HL-60 (cell line): ENCODE data around the gene LAYN.

Experiments used
- DNase-seq, 2 experiments: peaks; one replicate each; pipeline ENCODE4 v3.0.0-alpha.2; 2010 to 2020; ENCODE audit warnings: low read depth in 1 of 2, low spot score in 1 of 2
- H3K27ac ChIP-seq: fragments of 250-450 bp; sonication (Bioruptor Pico); replicated peaks from 2 replicates; pipeline ENCODE4 v1.5.1; 2020; ENCODE audit warnings: mild to moderate bottlenecking, moderate library complexity
- H3K27me3 ChIP-seq: fragments of 250-450 bp; sonication (Bioruptor Pico); 2 replicates; pipeline ENCODE4 v1.5.1; 2021; ENCODE audit warnings: mild to moderate bottlenecking, moderate library complexity; ENCODE audit not compliant: insufficient read depth, poor library complexity, severe bottlenecking
- H3K4me3 ChIP-seq: replicated peaks from 2 replicates; pipeline ENCODE4 v1.5.1; 2011; ENCODE audit warnings: mild to moderate bottlenecking, control low read depth, low read length; ENCODE audit not compliant: insufficient read depth
- GABPA ChIP-seq: IDR thresholded peaks from 2 replicates; pipeline ENCODE4 v1.6.1; 2012; ENCODE audit warnings: low read depth
- POLR2AphosphoS5 ChIP-seq: IDR thresholded peaks from 2 replicates; pipeline ENCODE4 v1.6.1; 2012; ENCODE audit warnings: low read depth
- REST ChIP-seq: IDR thresholded peaks from 2 replicates; pipeline ENCODE4 v1.6.1; 2012; ENCODE audit warnings: low read depth; ENCODE audit not compliant: insufficient replicate concordance
- SPI1 ChIP-seq: IDR thresholded peaks from 2 replicates; pipeline ENCODE4 v1.6.1; 2012; ENCODE audit warnings: low read depth, mild to moderate bottlenecking, borderline replicate concordance
- TF ChIP-seq, protein P1 (sequence below): IDR thresholded peaks from one replicate; pipeline ENCODE4 v1.5.1; 2011; ENCODE audit warnings: low read length, control low read depth, inconsistent platforms; ENCODE audit not compliant: insufficient read depth

Gene LAYN

DNA sequence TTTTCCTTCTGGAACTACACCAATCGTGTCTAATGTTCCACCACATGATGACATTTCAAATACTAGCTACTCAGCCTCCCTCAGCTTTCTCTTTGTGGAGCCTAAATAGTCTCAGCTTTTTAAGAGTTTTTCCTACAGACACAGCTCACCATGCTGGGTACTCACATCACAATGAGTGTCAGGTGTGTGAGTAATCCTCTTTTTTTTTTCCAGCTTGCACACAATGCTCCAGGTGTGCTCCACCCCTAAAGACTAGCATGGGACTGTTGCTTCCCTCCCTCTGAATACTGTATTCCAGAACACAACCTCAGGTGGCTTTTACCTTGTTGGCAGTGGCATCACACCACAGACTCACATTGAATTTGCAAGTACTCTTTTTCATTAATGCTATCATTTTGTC is 40.0 kb upstream of the LAYN start:
- Histone ChIP-seq H3K27ac (no peak overlapping the region), H3K4me3 (no peak overlapping the region), H3K27me3 (peaks cover 15% of the 10 kb centered on the region)
- DNase-seq, result no peak
- no peak for TF ChIP-seq REST
- TF ChIP-seq, protein P1, sequence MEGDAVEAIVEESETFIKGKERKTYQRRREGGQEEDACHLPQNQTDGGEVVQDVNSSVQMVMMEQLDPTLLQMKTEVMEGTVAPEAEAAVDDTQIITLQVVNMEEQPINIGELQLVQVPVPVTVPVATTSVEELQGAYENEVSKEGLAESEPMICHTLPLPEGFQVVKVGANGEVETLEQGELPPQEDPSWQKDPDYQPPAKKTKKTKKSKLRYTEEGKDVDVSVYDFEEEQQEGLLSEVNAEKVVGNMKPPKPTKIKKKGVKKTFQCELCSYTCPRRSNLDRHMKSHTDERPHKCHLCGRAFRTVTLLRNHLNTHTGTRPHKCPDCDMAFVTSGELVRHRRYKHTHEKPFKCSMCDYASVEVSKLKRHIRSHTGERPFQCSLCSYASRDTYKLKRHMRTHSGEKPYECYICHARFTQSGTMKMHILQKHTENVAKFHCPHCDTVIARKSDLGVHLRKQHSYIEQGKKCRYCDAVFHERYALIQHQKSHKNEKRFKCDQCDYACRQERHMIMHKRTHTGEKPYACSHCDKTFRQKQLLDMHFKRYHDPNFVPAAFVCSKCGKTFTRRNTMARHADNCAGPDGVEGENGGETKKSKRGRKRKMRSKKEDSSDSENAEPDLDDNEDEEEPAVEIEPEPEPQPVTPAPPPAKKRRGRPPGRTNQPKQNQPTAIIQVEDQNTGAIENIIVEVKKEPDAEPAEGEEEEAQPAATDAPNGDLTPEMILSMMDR, result no peak
- no peak for TF ChIP-seq SPI1
- no peak for TF ChIP-seq POLR2AphosphoS5
- no peak for TF ChIP-seq GABPA

DNA sequence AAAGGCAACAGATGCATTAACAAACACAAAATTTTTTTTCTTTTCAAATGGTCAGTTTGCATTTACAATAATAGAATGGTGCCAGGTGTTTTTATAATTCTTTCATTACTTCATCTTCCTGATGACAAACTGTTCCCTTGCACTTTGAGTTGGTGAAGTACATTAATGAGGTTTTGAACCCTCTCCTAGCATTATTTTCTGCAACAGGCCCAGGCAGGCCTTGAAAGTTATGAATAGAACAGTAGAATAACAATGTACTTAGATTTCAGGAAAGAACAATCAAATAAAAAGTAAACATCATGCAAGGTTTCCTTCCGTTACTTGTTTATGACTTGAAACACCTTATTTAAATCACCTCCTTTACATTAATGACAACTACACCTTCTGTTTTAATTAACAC is 37.9 kb upstream of the LAYN start:
- TF ChIP-seq REST (no peak), POLR2AphosphoS5 (no peak), GABPA (no peak), SPI1 (no peak)
- TF ChIP-seq, protein P1, result no peak
- no peak for DNase-seq
- H3K4me3 ChIP-seq, result no peak overlapping the region

DNA sequence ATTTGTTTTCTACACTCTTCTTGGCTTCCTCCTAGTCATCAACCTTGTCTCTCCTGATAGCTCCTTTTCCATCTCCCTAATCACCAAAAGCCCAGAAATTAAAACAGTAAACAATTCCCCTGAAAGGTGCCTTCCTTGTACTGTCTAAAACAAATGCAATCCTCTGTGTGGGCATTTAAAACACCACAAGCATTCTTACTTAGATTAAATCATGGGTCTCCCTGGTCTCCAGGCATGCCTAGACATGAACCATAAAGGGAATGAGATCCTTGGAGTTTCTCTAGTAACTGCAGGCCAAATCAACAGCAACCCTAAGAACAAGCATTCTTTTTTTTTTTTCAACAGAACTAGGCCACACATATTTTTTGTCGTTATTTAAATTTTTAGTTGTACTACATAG is 30.2 kb upstream of the LAYN start:
- TF ChIP-seq GABPA (no peak), REST (no peak), SPI1 (no peak), POLR2AphosphoS5 (no peak)
- TF ChIP-seq, protein P1, result no peak
- Histone ChIP-seq H3K27me3 (peaks cover 29% of the 10 kb centered on the region), H3K4me3 (no peak overlapping the region), H3K27ac (no peak overlapping the region)
- DNase-seq, result no peak

More for the DNA sequence above, 37.9 kb upstream of the LAYN start:
- H3K27ac ChIP-seq, result no peak overlapping the region
- H3K27me3 ChIP-seq, result peaks cover 10% of the 10 kb centered on the region
